ENCODE measurements around the gene PFDN4. TPM values are rescaled to one million over a fixed set of nuclear protein-coding genes. Genes with fewer than 3 reads are reported as not detected.
A peak's percentile ranks its signal among the peaks of the same experiment; 100 is the strongest.

The PFDN4 gene
- total and polyA plus RNA-seq, 2 of the 13 experiments (the other 11 are each of a cell fraction or from before 2014, with no cell fraction given) = 59.8 to 227 TPM

DNA sequence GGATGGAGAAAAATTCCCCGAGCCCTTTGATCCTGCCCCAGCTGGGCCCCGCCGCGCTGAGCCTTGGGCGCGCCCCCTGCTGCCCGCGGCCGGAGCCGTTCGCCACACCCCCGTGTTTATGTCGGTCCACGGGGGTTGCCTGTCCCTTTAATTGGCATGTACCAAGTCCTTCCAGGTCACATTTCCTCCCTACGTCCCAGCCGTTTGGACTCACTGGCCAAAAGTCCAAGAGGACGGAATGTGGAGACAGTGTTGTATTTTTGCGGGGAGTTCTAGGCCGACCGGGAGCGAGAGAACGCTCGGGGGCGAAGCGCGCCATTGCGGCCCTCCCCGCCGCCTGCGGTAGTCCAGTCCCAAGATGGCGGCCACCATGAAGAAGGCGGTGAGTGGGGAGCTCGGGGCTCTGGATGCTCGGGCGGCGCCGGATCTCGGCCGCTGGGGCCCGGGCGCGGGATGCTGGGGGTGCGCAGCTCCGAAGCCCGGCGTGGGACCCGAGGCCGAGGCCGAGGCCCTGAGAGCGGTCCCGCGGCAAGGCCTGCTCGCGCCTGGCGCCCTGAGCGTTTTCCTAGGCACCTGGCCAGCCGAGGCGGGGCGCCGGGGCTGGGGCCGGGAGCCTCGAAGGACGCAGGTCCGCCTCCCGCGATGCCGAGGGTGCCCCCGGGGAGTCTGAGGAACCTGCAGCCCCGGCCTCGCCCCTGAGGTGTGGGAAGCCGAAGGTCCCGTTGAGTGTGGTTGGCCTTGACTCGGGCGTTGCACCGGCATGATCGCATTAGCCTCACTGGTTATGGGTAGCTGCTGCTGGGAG, at the start of gene PFDN4 (continued):
- TF ChIP-seq, protein P1, sequence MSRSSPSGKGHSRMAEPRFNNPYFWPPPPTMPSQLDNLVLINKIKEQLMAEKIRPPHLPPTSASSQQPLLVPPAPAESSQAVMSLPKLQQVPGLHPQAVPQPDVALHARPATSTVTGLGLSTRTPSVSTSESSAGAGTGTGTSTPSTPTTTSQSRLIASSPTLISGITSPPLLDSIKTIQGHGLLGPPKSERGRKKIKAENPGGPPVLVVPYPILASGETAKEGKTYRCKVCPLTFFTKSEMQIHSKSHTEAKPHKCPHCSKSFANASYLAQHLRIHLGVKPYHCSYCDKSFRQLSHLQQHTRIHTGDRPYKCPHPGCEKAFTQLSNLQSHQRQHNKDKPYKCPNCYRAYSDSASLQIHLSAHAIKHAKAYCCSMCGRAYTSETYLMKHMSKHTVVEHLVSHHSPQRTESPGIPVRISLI (CRISPR knock-in tag; IDR thresholded peaks at IDR 0.05; ENCODE audit: borderline replicate concordance) = no peak; the same call in 1 of the 2 replicates
- TF ChIP-seq ZNF333 (CRISPR knock-in tag; IDR thresholded peaks at IDR 0.05; ENCODE audit: borderline replicate concordance) = peak; percentile 80
- TF ChIP-seq ZSCAN30 (CRISPR knock-in tag; IDR thresholded peaks at IDR 0.05) = 0 out of 2 replicates have a peak, but pooled peaks have one; percentile 22
- no peak; the same call in 1 of the 2 replicates for TF ChIP-seq PHF20 (CRISPR knock-in tag; IDR thresholded peaks at IDR 0.05)
- peak; percentile 83; the same call in 1 of the 2 replicates for TF ChIP-seq FOXM1 (CRISPR knock-in tag; IDR thresholded peaks at IDR 0.05)
- no peak for TF ChIP-seq ZNF432 (CRISPR knock-in tag; IDR thresholded peaks at IDR 0.05; ENCODE audit: borderline replicate concordance)
- no peak for TF ChIP-seq SNAPC4 (CRISPR knock-in tag; IDR thresholded peaks at IDR 0.05)
- TF ChIP-seq EEA1 (CRISPR knock-in tag; IDR thresholded peaks at IDR 0.05; ENCODE audit: borderline replicate concordance) = peak; percentile 72; the same call in 1 of the 2 replicates
- TF ChIP-seq ZNF766 (CRISPR knock-in tag; IDR thresholded peaks at IDR 0.05; ENCODE audit: borderline replicate concordance) = peak; percentile 92; the same call in 1 of the 2 replicates
- TF ChIP-seq ZNF780A (CRISPR knock-in tag; IDR thresholded peaks at IDR 0.05) = 0 out of 2 replicates have a peak, but pooled peaks have one; percentile 73
- TF ChIP-seq GABPA (IDR thresholded peaks at IDR 0.05; ENCODE audit: low read depth, low read length) = no peak
- TF ChIP-seq GABPA (CRISPR knock-in tag; IDR thresholded peaks at IDR 0.05; ENCODE audit: low read depth) = peak; percentile 31; the same call in 1 of the 2 replicates
- peak; percentile 60 for TF ChIP-seq ZBTB43 (CRISPR knock-in tag; conservative IDR thresholded peaks at IDR 0.05)
- TF ChIP-seq ZNF225 (CRISPR knock-in tag; IDR thresholded peaks at IDR 0.05) = peak; percentile 81; the same call in 1 of the 2 replicates
- TF ChIP-seq THAP8 (CRISPR knock-in tag; IDR thresholded peaks at IDR 0.05; ENCODE audit: borderline replicate concordance) = 0 out of 2 replicates have a peak, but pooled peaks have one; percentile 79
- no peak for TF ChIP-seq CENPBD1 (CRISPR knock-in tag; IDR thresholded peaks at IDR 0.05; ENCODE audit: borderline replicate concordance, low read depth)
- TF ChIP-seq ZNF816 (CRISPR knock-in tag; IDR thresholded peaks at IDR 0.05; ENCODE audit: borderline replicate concordance) = no peak; the same call in none of the 2 replicates
- TF ChIP-seq ZNF383 (CRISPR knock-in tag; IDR thresholded peaks at IDR 0.05; ENCODE audit: borderline replicate concordance) = peak; percentile 28; the same call in 1 of the 2 replicates
- peak; percentile 99 for TF ChIP-seq SMAD1 (CRISPR knock-in tag; IDR thresholded peaks at IDR 0.05; ENCODE audit: borderline replicate concordance, low read depth)
- peak; percentile 88 for TF ChIP-seq TCF7 (IDR thresholded peaks at IDR 0.05; ENCODE audit: low read depth)
